ENCODE results near the gene GSE1.

GSE1 gene

DNA sequence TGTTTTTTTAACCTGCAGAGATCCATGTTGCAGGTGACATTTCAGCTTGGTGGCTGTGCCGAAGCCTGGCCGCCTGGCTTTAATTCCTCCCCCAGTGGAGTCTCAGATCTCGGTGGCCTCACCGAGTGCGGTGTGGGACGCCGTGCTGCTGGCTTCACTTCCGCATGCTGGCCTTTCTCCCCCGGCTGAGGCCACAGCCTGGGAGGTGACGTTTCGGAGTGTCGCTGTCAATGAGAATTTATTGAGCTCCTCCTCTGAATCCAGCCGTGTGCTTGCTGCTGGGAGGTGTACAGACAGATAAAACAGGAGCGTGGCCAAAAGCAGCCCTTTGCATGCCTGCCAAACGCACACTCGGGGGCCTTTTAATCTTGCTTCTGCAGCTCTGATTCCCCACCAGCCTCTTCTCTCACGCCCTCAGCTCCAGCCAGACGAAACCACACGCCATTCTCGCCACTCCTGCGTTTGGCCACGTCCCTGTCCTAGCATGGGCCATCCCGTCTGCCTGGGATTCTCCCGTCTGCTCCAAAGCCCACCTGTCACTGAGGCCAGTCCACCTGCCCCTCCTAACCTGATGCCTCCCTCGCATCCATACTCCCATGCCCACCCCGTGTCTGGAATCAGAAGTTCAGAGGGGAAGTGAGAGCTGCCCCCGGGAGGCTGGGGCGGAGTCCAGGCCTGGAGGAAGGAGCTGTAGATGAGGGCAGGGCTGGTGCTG is 3.6 kb downstream of the GSE1 start:
- peaks cover 38% of the 10 kb centered on the region for H4K20me1 ChIP-seq (ENCODE audit: control insufficient read depth, insufficient read depth, low read depth, low read length)
- peaks cover 75% of the 10 kb centered on the region for H3K79me2 ChIP-seq (ENCODE audit: control insufficient read depth, low read length)
- H3K9me3 ChIP-seq (ENCODE audit: control insufficient read depth, insufficient read depth, low read length), result no peaks in the 10 kb centered on the region
- H3K4me1 ChIP-seq (ENCODE audit: control insufficient read depth, low read length), result peaks cover 38% of the 10 kb centered on the region
- H3K36me3 ChIP-seq (ENCODE audit: control insufficient read depth, low read length), result peaks cover 16% of the 10 kb centered on the region
- H3K27ac ChIP-seq (ENCODE audit: low read depth, low read length), result no peak overlapping the region
- H3K4me3 ChIP-seq (ENCODE audit: low read length), result peak overlapping the region; percentile 57
- peak overlapping the region; percentile 86 for H3K4me2 ChIP-seq (ENCODE audit: low read length)
- TF ChIP-seq EZH2phosphoT487 (IDR thresholded peaks at IDR 0.05; ENCODE audit: borderline replicate concordance, low read length), result no peak
- TF ChIP-seq, protein P1, sequence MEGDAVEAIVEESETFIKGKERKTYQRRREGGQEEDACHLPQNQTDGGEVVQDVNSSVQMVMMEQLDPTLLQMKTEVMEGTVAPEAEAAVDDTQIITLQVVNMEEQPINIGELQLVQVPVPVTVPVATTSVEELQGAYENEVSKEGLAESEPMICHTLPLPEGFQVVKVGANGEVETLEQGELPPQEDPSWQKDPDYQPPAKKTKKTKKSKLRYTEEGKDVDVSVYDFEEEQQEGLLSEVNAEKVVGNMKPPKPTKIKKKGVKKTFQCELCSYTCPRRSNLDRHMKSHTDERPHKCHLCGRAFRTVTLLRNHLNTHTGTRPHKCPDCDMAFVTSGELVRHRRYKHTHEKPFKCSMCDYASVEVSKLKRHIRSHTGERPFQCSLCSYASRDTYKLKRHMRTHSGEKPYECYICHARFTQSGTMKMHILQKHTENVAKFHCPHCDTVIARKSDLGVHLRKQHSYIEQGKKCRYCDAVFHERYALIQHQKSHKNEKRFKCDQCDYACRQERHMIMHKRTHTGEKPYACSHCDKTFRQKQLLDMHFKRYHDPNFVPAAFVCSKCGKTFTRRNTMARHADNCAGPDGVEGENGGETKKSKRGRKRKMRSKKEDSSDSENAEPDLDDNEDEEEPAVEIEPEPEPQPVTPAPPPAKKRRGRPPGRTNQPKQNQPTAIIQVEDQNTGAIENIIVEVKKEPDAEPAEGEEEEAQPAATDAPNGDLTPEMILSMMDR (IDR thresholded peaks at IDR 0.05; ENCODE audit: low read depth, low read length, poor library complexity, severe bottlenecking), result no peak
- no peaks in the 10 kb centered on the region for H3K9me2 ChIP-seq (replicated peaks; ENCODE audit: control insufficient read depth, low read length)
- no peaks in the 10 kb centered on the region for H3K27me3 ChIP-seq (ENCODE audit: control insufficient read depth, low read length)
- H3F3A ChIP-seq (ENCODE audit: control insufficient read depth, insufficient read depth), result peaks cover 10% of the 10 kb centered on the region

GRCh38 chr16:85617948-85618347 is 4.8 kb downstream of the GSE1 start:
- Histone ChIP-seq H3K4me3 (ENCODE audit: low read length) (no peak overlapping the region), H3K4me1 (ENCODE audit: control insufficient read depth, low read length) (peaks cover 32% of the 10 kb centered on the region), H3F3A (ENCODE audit: control insufficient read depth, insufficient read depth) (peaks cover 4% of the 10 kb centered on the region), H3K27me3 (ENCODE audit: control insufficient read depth, low read length) (no peaks in the 10 kb centered on the region), H3K27ac (ENCODE audit: low read depth, low read length) (no peak overlapping the region), H3K4me2 (ENCODE audit: low read length) (no peak overlapping the region), H4K20me1 (ENCODE audit: control insufficient read depth, insufficient read depth, low read depth, low read length) (peaks cover 41% of the 10 kb centered on the region), H3K9me3 (ENCODE audit: control insufficient read depth, insufficient read depth, low read length) (no peaks in the 10 kb centered on the region), H3K79me2 (ENCODE audit: control insufficient read depth, low read length) (peaks cover 87% of the 10 kb centered on the region), H3K9me2 (replicated peaks; ENCODE audit: control insufficient read depth, low read length) (no peaks in the 10 kb centered on the region), H3K36me3 (ENCODE audit: control insufficient read depth, low read length) (peaks cover 16% of the 10 kb centered on the region)
- TF ChIP-seq, protein P1 (IDR thresholded peaks at IDR 0.05; ENCODE audit: low read depth, low read length, poor library complexity, severe bottlenecking), result no peak
- no peak for TF ChIP-seq EZH2phosphoT487 (IDR thresholded peaks at IDR 0.05; ENCODE audit: borderline replicate concordance, low read length)

- Histone ChIP-seq H3K36me3 (ENCODE audit: control insufficient read depth, low read length) (peaks cover 16% of the 10 kb centered on the region), H3K4me2 (ENCODE audit: low read length) (no peak overlapping the region), H3F3A (ENCODE audit: control insufficient read depth, insufficient read depth) (peaks cover 4% of the 10 kb centered on the region), H4K20me1 (ENCODE audit: control insufficient read depth, insufficient read depth, low read depth, low read length) (peaks cover 41% of the 10 kb centered on the region), H3K79me2 (ENCODE audit: control insufficient read depth, low read length) (peaks cover 93% of the 10 kb centered on the region), H3K9me3 (ENCODE audit: control insufficient read depth, insufficient read depth, low read length) (no peaks in the 10 kb centered on the region), H3K27me3 (ENCODE audit: control insufficient read depth, low read length) (no peaks in the 10 kb centered on the region), H3K9me2 (replicated peaks; ENCODE audit: control insufficient read depth, low read length) (no peaks in the 10 kb centered on the region), H3K4me1 (ENCODE audit: control insufficient read depth, low read length) (peaks cover 32% of the 10 kb centered on the region), H3K4me3 (ENCODE audit: low read length) (no peak overlapping the region), H3K27ac (ENCODE audit: low read depth, low read length) (no peak overlapping the region)
- TF ChIP-seq, protein P1 (IDR thresholded peaks at IDR 0.05; ENCODE audit: low read depth, low read length, poor library complexity, severe bottlenecking), result no peak
- TF ChIP-seq EZH2phosphoT487 (IDR thresholded peaks at IDR 0.05; ENCODE audit: borderline replicate concordance, low read length), result no peak
Observed at GRCh38 chr16:85618521-85618920, 5.4 kb downstream of the GSE1 start.

All from DOHH2 (cell line).